KG1 (cell line): ENCODE data around the gene ADAM19.

Experiments
- DNase-seq: peaks from one replicate; lab custom pipeline; 2025; lab: John Stamatoyannopoulos, UW

ADAM19 gene

GRCh38 chr5:157542282-157543000 is 33.1 kb downstream of the ADAM19 start:
- no peak for DNase-seq

- no peak for DNase-seq
These were observed 34.0 kb downstream of the ADAM19 start for GRCh38 chr5:157541447-157542118.

- DNase-seq, result no peak
These were observed 34.7 kb downstream of the ADAM19 start for GRCh38 chr5:157540707-157541446.

- DNase-seq, result no peak
These were observed 35.5 kb downstream of the ADAM19 start for GRCh38 chr5:157540124-157540523.

GRCh38 chr5:157539503-157540022 is 36.0 kb downstream of the ADAM19 start:
- DNase-seq, result no peak

- DNase-seq, result no peak
These were observed 37.3 kb downstream of the ADAM19 start for GRCh38 chr5:157538311-157538710.

- no peak for DNase-seq
These were observed 40.3 kb downstream of the ADAM19 start for GRCh38 chr5:157535042-157535865.

GRCh38 chr5:157533011-157533481 is 42.5 kb downstream of the ADAM19 start:
- no peak for DNase-seq

- DNase-seq, result no peak
These were observed 43.6 kb downstream of the ADAM19 start for GRCh38 chr5:157532022-157532421.

- no peak for DNase-seq
These were observed 45.2 kb downstream of the ADAM19 start for GRCh38 chr5:157530226-157530972.

- DNase-seq, result no peak
These were observed 46.6 kb downstream of the ADAM19 start for GRCh38 chr5:157529002-157529401.

GRCh38 chr5:157528036-157528632 is 47.4 kb downstream of the ADAM19 start:
- DNase-seq, result no peak

GRCh38 chr5:157524887-157525286 is 50.7 kb downstream of the ADAM19 start:
- DNase-seq, result no peak

- no peak for DNase-seq
These were observed 51.6 kb downstream of the ADAM19 start for GRCh38 chr5:157523976-157524375.

GRCh38 chr5:157521704-157522029 is 53.9 kb downstream of the ADAM19 start:
- no peak for DNase-seq

GRCh38 chr5:157520911-157521703 is 54.5 kb downstream of the ADAM19 start:
- no peak for DNase-seq

- DNase-seq, result no peak
These were observed 55.9 kb downstream of the ADAM19 start for GRCh38 chr5:157519579-157520253.

- no peak for DNase-seq
These were observed 56.6 kb downstream of the ADAM19 start for GRCh38 chr5:157518963-157519362.

GRCh38 chr5:157516626-157517325 is 58.8 kb downstream of the ADAM19 start:
- DNase-seq, result no peak
